ENCODE results near the gene SPTB. TPM values are rescaled to one million over a fixed set of nuclear protein-coding genes. Genes with fewer than 3 reads are reported as not detected.

The SPTB gene
- total RNA-seq, 1 experiment from 2014 or later: 0.13 TPM

- TF ChIP-seq TCF7L2 (IDR thresholded peaks at IDR 0.05; ENCODE audit: low read depth, low read length) (no peak), REST (IDR thresholded peaks at IDR 0.05; ENCODE audit: insufficient read depth in 1 of 2, low read depth in 2 of 2, low read length in 1 of 2) (no peak), CTCF (IDR thresholded peaks at IDR 0.05) (no peak), POLR2AphosphoS5 (IDR thresholded peaks at IDR 0.05; ENCODE audit: low read depth, low read length) (no peak), SIN3A (IDR thresholded peaks at IDR 0.05; ENCODE audit: borderline replicate concordance, insufficient read depth, low read depth, low read length) (no peak)
- intact Hi-C loops (cut with micrococcal nuclease; ENCODE audit: unreplicated experiment): no loop called here
- ChIA-PET CTCF (interaction anchor here (0.5 kb wide), 1 partner anchor 69 kb away, joined by 6 read pairs; no protein-coding TSS in a partner anchor), POLR2A (interaction anchor here (0.7 kb wide), 1 partner anchor 259 kb away, joined by 3 read pairs; no protein-coding TSS in a partner anchor)
- 0 out of 2 replicates have a peak, but pooled peaks have one; percentile 42 for ATAC-seq
- Histone ChIP-seq H3K27ac (ENCODE audit: low read length) (no peak overlapping the region), H3K36me3 (ENCODE audit: control insufficient read depth, insufficient read depth, low read length) (no peaks in the 10 kb centered on the region), H3K27me3 (ENCODE audit: control insufficient read depth, insufficient read depth, low read length) (peaks cover 24% of the 10 kb centered on the region), H3K4me3 (ENCODE audit: low read depth in 2 of 2, low read length in 2 of 2) (no peak overlapping the region), H3K4me1 (ENCODE audit: control insufficient read depth, insufficient read depth, low read length) (peaks cover 3% of the 10 kb centered on the region; the same call in 1 of the 2 replicates), H3K9me3 (ENCODE audit: control insufficient read depth, insufficient read depth, low read depth, low read length) (no peaks in the 10 kb centered on the region)
- no peak for DNase-seq (ENCODE audit: low read depth, low spot score)
- BruUV-seq (replicated peaks): no TSS peak
- in situ Hi-C loops (cut with HindIII; ENCODE audit: low pct_unique_long_range_greater_than_20kb, low sequenced_read_pairs): no loop called here
Measured at GRCh38 chr14:64841772-64842750, 37.6 kb downstream of the SPTB start.

GRCh38 chr14:64841121-64841651, 38.5 kb downstream of the SPTB start:
- ChIA-PET POLR2A (no interaction called here), CTCF (no interaction called here)
- no peak for DNase-seq (ENCODE audit: low read depth, low spot score)
- in situ Hi-C loops (cut with HindIII; ENCODE audit: low pct_unique_long_range_greater_than_20kb, low sequenced_read_pairs): no loop called here
- BruUV-seq (replicated peaks): no TSS peak
- intact Hi-C loops (cut with micrococcal nuclease; ENCODE audit: unreplicated experiment): no loop called here
- Histone ChIP-seq H3K27ac (ENCODE audit: low read length) (no peak overlapping the region), H3K27me3 (ENCODE audit: control insufficient read depth, insufficient read depth, low read length) (peaks cover 19% of the 10 kb centered on the region), H3K4me1 (ENCODE audit: control insufficient read depth, insufficient read depth, low read length) (peaks cover 3% of the 10 kb centered on the region; the same call in 1 of the 2 replicates), H3K36me3 (ENCODE audit: control insufficient read depth, insufficient read depth, low read length) (no peaks in the 10 kb centered on the region), H3K9me3 (ENCODE audit: control insufficient read depth, insufficient read depth, low read depth, low read length) (no peaks in the 10 kb centered on the region), H3K4me3 (ENCODE audit: low read depth in 2 of 2, low read length in 2 of 2) (no peak overlapping the region)
- no peak for TF ChIP-seq POLR2AphosphoS5 (IDR thresholded peaks at IDR 0.05; ENCODE audit: low read depth, low read length)
- TF ChIP-seq CTCF (IDR thresholded peaks at IDR 0.05): peak; percentile 10; the same call in 1 of the 2 replicates
- TF ChIP-seq TCF7L2 (IDR thresholded peaks at IDR 0.05; ENCODE audit: low read depth, low read length): peak; percentile 70
- 0 out of 2 replicates have a peak, but pooled peaks have one; percentile 45 for ATAC-seq
